SK-N-SH (cell line): ENCODE measurements around the gene TAS2R46. TPM values are rescaled to one million over a fixed set of nuclear protein-coding genes. Genes with fewer than 3 reads are reported as not detected.

Experiments
- CTCF ChIA-PET: fragments of 300-600, 350-600 bp; formaldehyde crosslinking; extraction: SDS; loops from one replicate; lab custom pipeline; 2021; lab: Yijun Ruan, JAX
- POLR2A ChIA-PET: fragments of 350-600 bp; sonication (Branson Sonifier 250); formaldehyde crosslinking; extraction: SDS; loops from one replicate; lab custom pipeline; 2020; ENCODE audit warnings: antibody characterized with exemption, inconsistent platforms; lab: Yijun Ruan, JAX
- DNase-seq: peaks from one replicate; pipeline ENCODE4 v3.0.0; 2012
- H2AFZ ChIP-seq: fragments of 200-600 bp; sonication (generic); 2 replicates; pipeline ENCODE4 v1.8.1; 2016; ENCODE audit warnings: antibody characterized with exemption, mild to moderate bottlenecking, low read depth
- H3F3A ChIP-seq: fragments of 200-600 bp; sonication (generic); replicated peaks from 2 replicates; pipeline ENCODE3; 2016; ENCODE audit warnings: antibody characterized with exemption, mild to moderate bottlenecking; ENCODE audit not compliant: insufficient read depth
- H3K27ac ChIP-seq, 2 experiments: fragments of 200-500 bp in 1 of 2; fragments of 200-600 bp in 1 of 2; sonication (Bioruptor generic) in 1 of 2; sonication (generic), shearing (Covaris generic) in 1 of 2; 2 replicates each; pipeline versions ENCODE4 v1.5.1 to v1.6.1; 2014 to 2016; ENCODE audit warnings: low read depth in 2 of 2, inconsistent platforms in 1 of 2, low read length in 1 of 2, mild to moderate bottlenecking in 1 of 2, mixed read lengths in 1 of 2
- H3K27me3 ChIP-seq: fragments of 200-600 bp; sonication (generic), shearing (Covaris generic); 2 replicates; pipeline ENCODE4 v1.6.1; 2016; ENCODE audit warnings: mixed run types; ENCODE audit not compliant: insufficient read depth
- H3K36me3 ChIP-seq, 2 experiments: fragments of 200-500 bp in 1 of 2; fragments of 200-600 bp in 1 of 2; sonication (Bioruptor generic) in 1 of 2; sonication (generic) in 1 of 2; replicated peaks in 1 of 2; 2 replicates each; pipeline versions ENCODE3 to v1.5.1; 2014 to 2016; ENCODE audit warnings: low read length in 1 of 2, mild to moderate bottlenecking in 1 of 2; ENCODE audit not compliant: insufficient read depth in 2 of 2, control insufficient read depth in 1 of 2
- H3K4me1 ChIP-seq, 2 experiments: fragments of 200-500 bp in 1 of 2; fragments of 200-600 bp in 1 of 2; sonication (Bioruptor generic) in 1 of 2; sonication (generic), shearing (Covaris generic) in 1 of 2; 2 replicates each; pipeline versions ENCODE4 v1.5.1 to v1.6.1; 2014 to 2016; ENCODE audit warnings: low read depth in 1 of 2, low read length in 1 of 2, mixed run types in 1 of 2; ENCODE audit not compliant: insufficient read depth in 2 of 2, control insufficient read depth in 1 of 2
- H3K4me2 ChIP-seq: fragments of 200-600 bp; sonication (generic), shearing (Covaris generic); 2 replicates; pipeline ENCODE4 v1.6.1; 2017; ENCODE audit warnings: mixed run types
- H3K4me3 ChIP-seq, 2 experiments: fragments of 200-500 bp in 1 of 2; fragments of 200-600 bp in 1 of 2; sonication (Bioruptor generic) in 1 of 2; sonication (generic), shearing (Covaris generic) in 1 of 2; 2 replicates each; pipeline versions ENCODE4 v1.5.1 to v1.8.1; 2014 to 2016; ENCODE audit warnings: low read depth in 2 of 2, inconsistent platforms in 1 of 2, low read length in 1 of 2, mild to moderate bottlenecking in 1 of 2, mixed read lengths in 1 of 2, moderate library complexity in 1 of 2
- H3K79me2 ChIP-seq: fragments of 200-600 bp; sonication (generic); 2 replicates; pipeline ENCODE4 v1.8.1; 2017; ENCODE audit warnings: mild to moderate bottlenecking; ENCODE audit not compliant: insufficient read depth
- H3K9ac ChIP-seq: fragments of 200-600 bp; sonication (generic); 2 replicates; pipeline ENCODE4 v1.6.1; 2017; ENCODE audit warnings: mixed run types
- H3K9me2 ChIP-seq: fragments of 200-600 bp; sonication (generic); 2 replicates; pipeline ENCODE4 v1.6.1; 2017; ENCODE audit warnings: mixed run types
- H3K9me3 ChIP-seq: fragments of 200-600 bp; sonication (generic); 2 replicates; pipeline ENCODE4 v1.6.1; 2017; ENCODE audit warnings: mixed run types, mild to moderate bottlenecking, moderate library complexity
- H4K20me1 ChIP-seq: fragments of 200-600 bp; sonication (generic); 2 replicates; pipeline ENCODE4 v1.6.1; 2017; ENCODE audit warnings: mild to moderate bottlenecking, mixed run types; ENCODE audit not compliant: insufficient read depth
- MXI1 ChIP-seq: IDR thresholded peaks from 2 replicates; pipeline ENCODE4 v1.6.1; 2012; ENCODE audit warnings: mild to moderate bottlenecking, low read depth, low read length, improper control_type of control experiment
- PBX3 ChIP-seq: IDR thresholded peaks from 2 replicates; pipeline ENCODE4; 2012
- polyA plus RNA-seq, 3 experiments: library from polyadenylated mRNA; depleted of rRNA; stranded (reverse); fragments of >200 nt; gene quantifications; 2 replicates each; pipeline ENCODE4 v1.2.3, GENCODE V29; 2012
- small RNA-seq, 7 experiments: library from RNA; depleted of rRNA; stranded (forward); fragments of <200 nt; gene quantifications; one replicate each; pipeline ENCODE3, GENCODE V24; 2012

The TAS2R46 gene
- polyA plus RNA-seq, 1 of the 3 experiments (the other 2 are of a cell fraction), result 0.07 TPM

GRCh38 chr12:11014234-11014633 lies 47.9 kb downstream of the TAS2R46 start:
- Histone ChIP-seq H3K4me1 (no peaks in the 10 kb centered on the region; a peak in 1 of 4 replicates), H3F3A (no peaks in the 10 kb centered on the region), H3K36me3 (peaks cover 4% of the 10 kb centered on the region in 2 experiments), H3K27ac (no peak overlapping the region), H4K20me1 (no peaks in the 10 kb centered on the region), H3K27me3 (no peaks in the 10 kb centered on the region), H2AFZ (no peak overlapping the region), H3K79me2 (peaks cover 10% of the 10 kb centered on the region; the same call in 1 of the 2 replicates), H3K4me3 (no peak overlapping the region), H3K9me2 (no peaks in the 10 kb centered on the region), H3K9ac (no peak overlapping the region), H3K4me2 (no peak overlapping the region), H3K9me3 (no peaks in the 10 kb centered on the region)
- no peak for TF ChIP-seq MXI1
- TF ChIP-seq PBX3, result 0 out of 2 replicates have a peak, but pooled peaks have one; percentile 31
- CTCF ChIA-PET, result interaction anchor here (0.9 kb wide), 1 partner anchor 148 kb away, joined by 3 read pairs; no protein-coding TSS in a partner anchor
- DNase-seq, result no peak
- POLR2A ChIA-PET, result no interaction called here

Small RNA genes lying within 50 kb of the gene (small RNA-seq; reads per million reads assigned to genes)
- 0 reads per million in 7 experiments for gene AC018630.1

Other genes starting within 250 kb of the TAS2R46 start
- 0.16 and 0.21 TPM in 2 replicates for gene TAS2R10, start 235.9 kb downstream of the TAS2R46 start, polyA plus RNA-seq (2012; rRNA removed)
- gene PRR4, start 212.8 kb downstream of the TAS2R46 start, polyA plus RNA-seq (2012; rRNA removed), result 3.9 and 4.3 TPM in 2 replicates
- 2.0 and 3.6 TPM in 2 replicates for gene PRH1, start 178.0 kb downstream of the TAS2R46 start, polyA plus RNA-seq (2012; rRNA removed)
- gene TAS2R13, start 152.7 kb downstream of the TAS2R46 start, polyA plus RNA-seq (2012; rRNA removed), result 0.03 TPM in 1 of 2 replicates, not detected in the other
- not detected in 2 replicates for gene PRH2, start 133.1 kb downstream of the TAS2R46 start, polyA plus RNA-seq (2012; rRNA removed)
- gene TAS2R14, start 123.0 kb downstream of the TAS2R46 start, polyA plus RNA-seq (2012; rRNA removed), result 1.4 and 2.3 TPM in 2 replicates
- gene TAS2R50, start 75.4 kb downstream of the TAS2R46 start, polyA plus RNA-seq (2012; rRNA removed), result 0.05 and 0.10 TPM in 2 replicates
- gene TAS2R20, start 64.0 kb downstream of the TAS2R46 start, polyA plus RNA-seq (2012; rRNA removed), result 0.33 and 0.65 TPM in 2 replicates
- 0.15 and 0.47 TPM in 2 replicates for gene TAS2R19, start 39.7 kb downstream of the TAS2R46 start, polyA plus RNA-seq (2012; rRNA removed)
- gene TAS2R31, start 30.9 kb downstream of the TAS2R46 start, polyA plus RNA-seq (2012; rRNA removed), result 0.16 and 0.39 TPM in 2 replicates
- not detected in 2 replicates for gene TAS2R43, start 30.0 kb upstream of the TAS2R46 start, polyA plus RNA-seq (2012; rRNA removed)
- 0.05 and 0.08 TPM in 2 replicates for gene TAS2R30, start 72.3 kb upstream of the TAS2R46 start, polyA plus RNA-seq (2012; rRNA removed)
- gene SMIM10L1, start 108.9 kb upstream of the TAS2R46 start, polyA plus RNA-seq (2012; rRNA removed), result 3.5 and 4.3 TPM in 2 replicates
- gene TAS2R42, start 124.6 kb upstream of the TAS2R46 start, polyA plus RNA-seq (2012; rRNA removed), result not detected in 2 replicates
- not detected in 2 replicates for gene PRB3, start 207.4 kb upstream of the TAS2R46 start, polyA plus RNA-seq (2012; rRNA removed)
- gene PRB4, start 248.1 kb upstream of the TAS2R46 start, polyA plus RNA-seq (2012; rRNA removed), result not detected in 2 replicates